ENCODE measurements around the gene ARHGAP26.

Gene ARHGAP26

GRCh38 chr5:143101725-143102386 lies 331.7 kb downstream of the ARHGAP26 start:
- H3K79me2 ChIP-seq (ENCODE audit: insufficient read depth, low read length): no peaks in the 10 kb centered on the region

DNA sequence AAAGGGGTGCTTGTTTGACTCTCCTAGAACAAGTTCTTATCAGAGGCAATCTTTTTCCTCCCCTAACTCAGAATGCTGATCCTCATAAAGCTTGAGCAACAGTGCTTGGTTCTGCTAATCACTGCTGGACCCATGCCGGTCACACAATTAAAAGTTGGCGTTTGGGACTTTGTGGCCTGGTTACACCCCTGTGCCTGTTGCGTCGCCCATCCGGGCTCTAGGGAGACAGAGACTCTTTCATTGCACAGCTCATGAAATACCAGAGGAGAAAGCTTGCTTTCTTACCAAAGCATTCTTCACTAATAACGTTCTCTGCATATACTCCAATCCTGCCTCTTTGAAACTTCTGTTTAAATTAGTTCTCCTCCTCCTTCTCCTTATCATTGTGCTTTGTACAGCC lies 332.2 kb downstream of the ARHGAP26 start:
- Histone ChIP-seq H4K20me1 (ENCODE audit: insufficient read depth, low read length) (no peaks in the 10 kb centered on the region), H2AFZ (ENCODE audit: low read length) (no peak overlapping the region), H3K9me3 (ENCODE audit: low read length) (no peaks in the 10 kb centered on the region), H3K9me2 (ENCODE audit: low read depth, low read length) (no peaks in the 10 kb centered on the region), H3K27ac (ENCODE audit: low read depth, low read length, poor library complexity, severe bottlenecking) (no peak overlapping the region), H3F3A (ENCODE audit: insufficient read depth, low read length) (no peaks in the 10 kb centered on the region; the same call in 1 of the 2 replicates), H3K4me1 (ENCODE audit: insufficient read depth, low read length, severe bottlenecking) (peaks cover 17% of the 10 kb centered on the region), H3K4me2 (ENCODE audit: low read length) (no peak overlapping the region), H3K9ac (ENCODE audit: low read length) (no peak overlapping the region), H3K36me3 (ENCODE audit: insufficient read depth, low read length) (no peaks in the 10 kb centered on the region), H3K4me3 (ENCODE audit: low read depth, low read length, poor library complexity, severe bottlenecking) (no peak overlapping the region), H3K79me2 (ENCODE audit: insufficient read depth, low read length) (no peaks in the 10 kb centered on the region), H3K27me3 (ENCODE audit: insufficient read depth, low read length) (no peaks in the 10 kb centered on the region)
- no peak for TF ChIP-seq EZH2 (IDR thresholded peaks at IDR 0.05; ENCODE audit: borderline replicate concordance, low read length)
- no peak for TF ChIP-seq CTCF (IDR thresholded peaks at IDR 0.05; ENCODE audit: low read length)

More at GRCh38 chr5:143101725-143102386, 331.7 kb downstream of the ARHGAP26 start:
- no peaks in the 10 kb centered on the region for H3K27me3 ChIP-seq (ENCODE audit: insufficient read depth, low read length)
- H3K9ac ChIP-seq (ENCODE audit: low read length): no peak overlapping the region
- H3K4me2 ChIP-seq (ENCODE audit: low read length): no peak overlapping the region
- no peak overlapping the region for H2AFZ ChIP-seq (ENCODE audit: low read length)
- H3K27ac ChIP-seq (ENCODE audit: low read depth, low read length, poor library complexity, severe bottlenecking): no peak overlapping the region
- H3K4me3 ChIP-seq (ENCODE audit: low read depth, low read length, poor library complexity, severe bottlenecking): no peak overlapping the region
- no peaks in the 10 kb centered on the region for H3K9me2 ChIP-seq (ENCODE audit: low read depth, low read length)
- no peaks in the 10 kb centered on the region for H4K20me1 ChIP-seq (ENCODE audit: insufficient read depth, low read length)
- no peaks in the 10 kb centered on the region for H3K36me3 ChIP-seq (ENCODE audit: insufficient read depth, low read length)
- H3K4me1 ChIP-seq (ENCODE audit: insufficient read depth, low read length, severe bottlenecking): peaks cover 17% of the 10 kb centered on the region
- H3K9me3 ChIP-seq (ENCODE audit: low read length): no peaks in the 10 kb centered on the region
- TF ChIP-seq CTCF (IDR thresholded peaks at IDR 0.05; ENCODE audit: low read length) (no peak), EZH2 (IDR thresholded peaks at IDR 0.05; ENCODE audit: borderline replicate concordance, low read length) (no peak)
- no peaks in the 10 kb centered on the region; the same call in 1 of the 2 replicates for H3F3A ChIP-seq (ENCODE audit: insufficient read depth, low read length)

GRCh38 chr5:143105216-143105905 lies 335.2 kb downstream of the ARHGAP26 start:
- Histone ChIP-seq H4K20me1 (ENCODE audit: insufficient read depth, low read length) (no peaks in the 10 kb centered on the region), H3K4me1 (ENCODE audit: insufficient read depth, low read length, severe bottlenecking) (peaks cover 9% of the 10 kb centered on the region), H3K36me3 (ENCODE audit: insufficient read depth, low read length) (no peaks in the 10 kb centered on the region), H3K27me3 (ENCODE audit: insufficient read depth, low read length) (no peaks in the 10 kb centered on the region), H3K27ac (ENCODE audit: low read depth, low read length, poor library complexity, severe bottlenecking) (no peak overlapping the region), H3K4me3 (ENCODE audit: low read depth, low read length, poor library complexity, severe bottlenecking) (no peak overlapping the region), H3K9me2 (ENCODE audit: low read depth, low read length) (no peaks in the 10 kb centered on the region), H2AFZ (ENCODE audit: low read length) (no peak overlapping the region), H3K4me2 (ENCODE audit: low read length) (no peak overlapping the region), H3K79me2 (ENCODE audit: insufficient read depth, low read length) (no peaks in the 10 kb centered on the region), H3F3A (ENCODE audit: insufficient read depth, low read length) (no peaks in the 10 kb centered on the region), H3K9ac (ENCODE audit: low read length) (no peak overlapping the region), H3K9me3 (ENCODE audit: low read length) (no peaks in the 10 kb centered on the region)
- TF ChIP-seq CTCF (IDR thresholded peaks at IDR 0.05; ENCODE audit: low read length) (no peak), EZH2 (IDR thresholded peaks at IDR 0.05; ENCODE audit: borderline replicate concordance, low read length) (no peak)
